H1 (cell line): ENCODE data around the gene EZH2. TPM values are rescaled to one million over a fixed set of nuclear protein-coding genes. Genes with fewer than 3 reads are reported as not detected.

Experiments used
- CTCF ChIA-PET: fragments of 300-600 bp; sonication (Branson Sonifier 250); formaldehyde crosslinking; loops from one replicate; lab custom pipeline; 2021; ENCODE audit not compliant: partially characterized antibody; lab: Charles Lee
- POLR2A ChIA-PET: fragments of 300-600 bp; sonication (Branson Sonifier 250); formaldehyde crosslinking; loops from one replicate; lab custom pipeline; 2021; ENCODE audit warnings: inconsistent platforms; ENCODE audit not compliant: partially characterized antibody; lab: Charles Lee
- DNase-seq, 2 experiments: peaks; one replicate each; pipeline versions ENCODE4 v3.0.0 to v3.0.0-alpha.2; 2010 to 2022; ENCODE audit warnings: low spot score in 2 of 2, low read depth in 1 of 2, mixed read lengths in 1 of 2
- FAIRE-seq: peaks from 2 replicates; lab custom pipeline; 2011; peaks lifted over from hg19 to GRCh38; lab: Jason Lieb, UNC
- H2AFZ ChIP-seq: 2 replicates; pipeline ENCODE4 v1.8.1; 2012; ENCODE audit warnings: low read length, inconsistent platforms
- H2AK5ac ChIP-seq: 2 replicates; pipeline ENCODE4 v1.6.1; 2013; ENCODE audit warnings: low read depth, low read length
- H2BK120ac ChIP-seq: replicated peaks from 2 replicates; pipeline ENCODE3; 2013; ENCODE audit warnings: low read depth, low read length, inconsistent platforms
- H2BK12ac ChIP-seq: 2 replicates; pipeline ENCODE4 v1.6.1; 2013; ENCODE audit warnings: low read depth, low read length
- H2BK15ac ChIP-seq: 2 replicates; pipeline ENCODE4 v1.6.1; 2013; ENCODE audit warnings: low read length
- H2BK20ac ChIP-seq: 2 replicates; pipeline ENCODE4 v1.6.1; 2013; ENCODE audit warnings: low read length
- H2BK5ac ChIP-seq: 2 replicates; pipeline ENCODE4 v1.6.1; 2013; ENCODE audit warnings: low read depth, low read length
- H3K14ac ChIP-seq: 2 replicates; pipeline ENCODE4 v1.6.1; 2013; ENCODE audit warnings: inconsistent platforms; ENCODE audit not compliant: insufficient read length
- H3K18ac ChIP-seq: 2 replicates; pipeline ENCODE4 v1.6.1; 2013; ENCODE audit warnings: low read length; ENCODE audit errors: extremely low read depth
- H3K23ac ChIP-seq: 2 replicates; pipeline ENCODE4 v1.6.1; 2013; ENCODE audit warnings: inconsistent platforms; ENCODE audit not compliant: insufficient read length
- H3K23me2 ChIP-seq: 2 replicates; pipeline ENCODE4 v1.6.1; 2013; ENCODE audit warnings: low read depth, low read length
- H3K27ac ChIP-seq: 2 replicates; pipeline ENCODE4 v1.6.1; 2011; ENCODE audit warnings: low read depth, low read length, inconsistent platforms
- H3K27me3 ChIP-seq, 4 experiments: replicated peaks in 1 of 4; 1 replicate in 1 of 4; 2 replicates in 3 of 4; pipeline versions ENCODE4 v1.6.1 to v1.8.1; 2011 to 2013; ENCODE audit warnings: low read length in 3 of 4, mild to moderate bottlenecking in 3 of 4, inconsistent platforms in 2 of 4, mixed read lengths in 2 of 4, moderate library complexity in 1 of 4; ENCODE audit not compliant: control insufficient read depth in 3 of 4, insufficient read depth in 3 of 4; ENCODE audit errors: extremely low read depth in 1 of 4
- H3K36me3 ChIP-seq, 4 experiments: 2 replicates each; pipeline versions ENCODE4 v1.6.1 to v1.8.1; 2011 to 2013; ENCODE audit warnings: mild to moderate bottlenecking in 4 of 4, low read length in 3 of 4, moderate library complexity in 2 of 4, control low read depth in 1 of 4, inconsistent platforms in 1 of 4; ENCODE audit not compliant: insufficient read depth in 4 of 4, control insufficient read depth in 2 of 4
- H3K4ac ChIP-seq: replicated peaks from 2 replicates; pipeline ENCODE3; 2013; ENCODE audit warnings: low read length, low read depth, mixed read lengths, inconsistent platforms; ENCODE audit not compliant: insufficient read length
- H3K4me1 ChIP-seq, 4 experiments: replicated peaks in 1 of 4; 1 replicate in 1 of 4; 2 replicates in 3 of 4; pipeline versions ENCODE4 v1.6.1 to v1.8.1; 2011 to 2013; ENCODE audit warnings: low read length in 3 of 4, inconsistent platforms in 2 of 4, mixed read lengths in 1 of 4; ENCODE audit not compliant: insufficient read depth in 4 of 4, control insufficient read depth in 3 of 4
- H3K4me2 ChIP-seq, 2 experiments: 2 replicates each; pipeline versions ENCODE4 v1.6.1 to v1.8.1; 2011 to 2013; ENCODE audit warnings: low read depth in 2 of 2, low read length in 2 of 2, control low read depth in 1 of 2, inconsistent platforms in 1 of 2, mild to moderate bottlenecking in 1 of 2; ENCODE audit not compliant: insufficient read depth in 1 of 2
- H3K4me3 ChIP-seq, 4 experiments: fragments of 200-600, 300-600 bp in 1 of 4; sonication (generic), shearing (Covaris generic), sonication (Bioruptor Twin) in 1 of 4; 2 replicates each; pipeline versions ENCODE4 v1.5.1 to v1.8.1; 2011 to 2016; ENCODE audit warnings: low read length in 4 of 4, low read depth in 3 of 4, control low read depth in 2 of 4, inconsistent platforms in 2 of 4, mild to moderate bottlenecking in 2 of 4, mixed read lengths in 1 of 4, moderate library complexity in 1 of 4; ENCODE audit not compliant: insufficient read depth in 2 of 4; ENCODE audit errors: extremely low read depth in 1 of 4
- H3K56ac ChIP-seq: replicated peaks from 2 replicates; pipeline ENCODE3; 2013; ENCODE audit warnings: low read depth, mild to moderate bottlenecking, mixed read lengths, low read length, inconsistent platforms; ENCODE audit not compliant: insufficient read length
- H3K79me1 ChIP-seq: 2 replicates; pipeline ENCODE4 v1.6.1; 2013; ENCODE audit warnings: low read depth, low read length, control low read depth
- H3K79me2 ChIP-seq, 2 experiments: 2 replicates each; pipeline versions ENCODE4 v1.6.1 to v1.8.1; 2012 to 2013; ENCODE audit warnings: low read length in 2 of 2, mild to moderate bottlenecking in 2 of 2, inconsistent platforms in 1 of 2; ENCODE audit not compliant: insufficient read depth in 2 of 2, control insufficient read depth in 1 of 2
- H3K9ac ChIP-seq, 4 experiments: replicated peaks in 1 of 4; 1 replicate in 1 of 4; 2 replicates in 3 of 4; pipeline versions ENCODE4 v1.6.1 to v1.8.1; 2011 to 2013; ENCODE audit warnings: low read depth in 3 of 4, low read length in 3 of 4, control low read depth in 2 of 4, mild to moderate bottlenecking in 2 of 4, moderate library complexity in 2 of 4, inconsistent platforms in 1 of 4; ENCODE audit errors: extremely low read depth in 1 of 4
- H3K9me3 ChIP-seq, 2 experiments: 2 replicates each; pipeline versions ENCODE4 v1.6.1 to v1.8.1; 2012 to 2013; ENCODE audit warnings: mild to moderate bottlenecking in 2 of 2, moderate library complexity in 2 of 2, control low read depth in 1 of 2, inconsistent platforms in 1 of 2, low read depth in 1 of 2, low read length in 1 of 2, mixed read lengths in 1 of 2; ENCODE audit not compliant: insufficient read depth in 2 of 2
- H4K20me1 ChIP-seq, 2 experiments: replicated peaks in 1 of 2; 2 replicates each; pipeline versions ENCODE3 to v1.8.1; 2011 to 2013; ENCODE audit warnings: inconsistent platforms in 2 of 2, low read length in 2 of 2, mild to moderate bottlenecking in 1 of 2; ENCODE audit not compliant: insufficient read depth in 2 of 2, control insufficient read depth in 1 of 2
- H4K5ac ChIP-seq: 2 replicates; pipeline ENCODE4 v1.6.1; 2013; ENCODE audit warnings: low read length, low read depth, mixed read lengths, inconsistent platforms; ENCODE audit not compliant: insufficient read length
- H4K8ac ChIP-seq: 2 replicates; pipeline ENCODE4 v1.8.0; 2013; ENCODE audit warnings: mild to moderate bottlenecking, moderate library complexity, low read length, inconsistent platforms; ENCODE audit not compliant: insufficient read depth; ENCODE audit errors: extremely low read depth
- H4K91ac ChIP-seq: replicated peaks from 2 replicates; pipeline ENCODE3; 2013; ENCODE audit warnings: low read length, mixed read lengths, inconsistent platforms; ENCODE audit not compliant: insufficient read length
- BACH1 ChIP-seq: IDR thresholded peaks from 2 replicates; pipeline ENCODE4 v1.6.1; 2012; ENCODE audit warnings: low read length, improper control_type of control experiment
- CHD1 ChIP-seq: IDR thresholded peaks from 2 replicates; pipeline ENCODE4 v1.6.1; 2012; ENCODE audit warnings: low read depth, low read length, improper control_type of control experiment
- JUND ChIP-seq: IDR thresholded peaks from 2 replicates; pipeline ENCODE4 v1.6.1; 2011; ENCODE audit warnings: mild to moderate bottlenecking, improper control_type of control experiment, low read length
- NANOG ChIP-seq: IDR thresholded peaks from 2 replicates; pipeline ENCODE4 v1.6.1; 2011; ENCODE audit warnings: low read length, low read depth, mild to moderate bottlenecking, inconsistent platforms; ENCODE audit not compliant: insufficient read depth, poor library complexity, severe bottlenecking
- PHF8 ChIP-seq: fragments of 200-600 bp; sonication (generic); conservative IDR thresholded peaks from 2 replicates; pipeline ENCODE4 v1.7.1; 2012; ENCODE audit warnings: low read depth, mild to moderate bottlenecking, inconsistent platforms, low read length, moderate library complexity
- POLR2AphosphoS5 ChIP-seq: IDR thresholded peaks from 2 replicates; pipeline ENCODE4 v1.6.1; 2011; ENCODE audit warnings: low read depth, low read length
- RFX5 ChIP-seq: IDR thresholded peaks from 2 replicates; pipeline ENCODE4 v1.6.1; 2011; ENCODE audit warnings: low read depth, low read length, improper control_type of control experiment, borderline replicate concordance
- SIRT6 ChIP-seq: IDR thresholded peaks from one replicate; pipeline ENCODE4 v1.7.1; 2012; ENCODE audit warnings: low read length, inconsistent platforms
- TAF1 ChIP-seq: IDR thresholded peaks from 2 replicates; pipeline ENCODE4 v1.6.1; 2011; ENCODE audit warnings: mild to moderate bottlenecking, low read depth, low read length
- WGBS, 2 experiments: shearing (Covaris generic) in 1 of 2; methylation state at CpG; one replicate each; pipeline versions ENCODE4 v1.1.6 to v1.1.7; 2013 to 2015; ENCODE audit warnings: low lambda C conversion rate in 2 of 2, mixed read lengths in 2 of 2, inconsistent platforms in 1 of 2, low coverage in 1 of 2, missing lambda C conversion rate in 1 of 2; ENCODE audit not compliant: insufficient replicate concordance in 2 of 2, insufficient coverage in 1 of 2, insufficient read length in 1 of 2; ENCODE audit errors: extremely low coverage in 1 of 2, missing lambda C conversion rate in 1 of 2; 5-methylcytosine and 5-hydroxymethylcytosine counted together
- long read RNA-seq, 2 experiments: library from RNA in 1 of 2; library from capped mRNA in 1 of 2; stranded (forward); transcript quantifications; one replicate each; pipeline ENCODE4 v2.0.0, GENCODE V29; 2021; ENCODE audit warnings: inconsistent platforms in 1 of 2
- polyA minus RNA-seq, 3 experiments: library from RNA; depleted of rRNA, polyadenylated mRNA; stranded (reverse); fragments of >200 nt; gene quantifications; 1 replicate in 2 of 3; 2 replicates in 1 of 3; pipeline ENCODE4 v1.2.3, GENCODE V29; 2011
- polyA plus RNA-seq, 7 experiments: library from polyadenylated mRNA; depleted of rRNA in 3 of 7; stranded (reverse) in 5 of 7; unstranded in 2 of 7; fragments of >200 nt in 5 of 7; fragments of 200-250 nt in 2 of 7; gene quantifications; 1 replicate in 5 of 7; 2 replicates in 1 of 7; 4 replicates in 1 of 7; pipeline versions ENCODE4 v1.2.1 to v1.2.3, GENCODE V29; 2011 to 2013; ENCODE audit warnings: missing spikeins in 2 of 7, mixed read lengths in 2 of 7
- total RNA-seq: library from RNA; stranded (reverse); fragmentation: NEBNext Ultra II Directional; extraction: Animal tissue kit (Norgen Biotek cat#: 25700); gene quantifications from 2 replicates; pipeline ENCODE4 v1.2.1, GENCODE V29; 2021

The EZH2 gene
- total RNA-seq, result 46.6 and 49.0 TPM in 2 replicates
- 15.5 and 28.9 TPM in 2 replicates for polyA plus RNA-seq (2011; rRNA removed)
- polyA plus RNA-seq (2011; cell fraction: cytosol; rRNA removed), result 33.2 TPM
- polyA plus RNA-seq (2011; cell fraction: nucleus; rRNA removed), result 39.7 TPM
- polyA plus RNA-seq (2012, experiment 1 of 2), result 37.0 to 56.8 TPM (median 42.7 TPM) in 4 replicates
- polyA plus RNA-seq (2012, experiment 2 of 2), result 6.6 TPM
- polyA plus RNA-seq (2013, experiment 1 of 2), result 41.2 TPM
- 36.4 TPM for polyA plus RNA-seq (2013, experiment 2 of 2)
- 18.2 and 30.1 TPM in 2 replicates for polyA minus RNA-seq (2011; rRNA and poly(A)+ RNA removed)
- polyA minus RNA-seq (2011; cell fraction: cytosol; rRNA and poly(A)+ RNA removed), result 22.4 TPM
- 34.6 TPM for polyA minus RNA-seq (2011; cell fraction: nucleus; rRNA and poly(A)+ RNA removed)
- long read RNA-seq, experiment 1, partial matches to known transcripts, result 27 of 39 reads
- long read RNA-seq, experiment 1, other reads (novel, unspliced or antisense), result 12 of 39 reads
- long read RNA-seq, experiment 2, partial matches to known transcripts, result 8 of 12 reads
- long read RNA-seq, experiment 2, other reads (novel, unspliced or antisense), result 4 of 12 reads

- Histone ChIP-seq H3K27me3 (no peaks in the 10 kb centered on the region), H2BK15ac (no peak within 1 kb of the TSS), H3K14ac (no peak within 1 kb of the TSS), H4K20me1 (peaks cover 5 to 7% of the 10 kb centered on the region in 2 experiments), H2BK120ac (no peak within 1 kb of the TSS), H3K4ac (no peak within 1 kb of the TSS), H3K56ac (peak within 1 kb of the TSS; percentile 77), H3K79me1 (peaks cover 3% of the 10 kb centered on the region; the same call in 1 of the 2 replicates), H4K8ac (peak within 1 kb of the TSS; percentile 98), H2BK12ac (no peak within 1 kb of the TSS), H3K23me2 (peaks cover 6% of the 10 kb centered on the region), H3K18ac (peak within 1 kb of the TSS; percentile 83), H3K36me3 (no peaks in the 10 kb centered on the region), H4K5ac (peak within 1 kb of the TSS; percentile 97), H2AK5ac (peak within 1 kb of the TSS; percentile 70; the same call in 1 of the 2 replicates), H3K4me3 (peak within 1 kb of the TSS; percentile 62 to 79 (median 71)), H3K9ac (peak within 1 kb of the TSS; percentile 78 to 98 (median 86)), H2AFZ (no peak within 1 kb of the TSS), H2BK20ac (no peak within 1 kb of the TSS), H3K27ac (peak within 1 kb of the TSS; percentile 87), H4K91ac (peak within 1 kb of the TSS; percentile 81), H3K9me3 (no peaks in the 10 kb centered on the region), H2BK5ac (no peak within 1 kb of the TSS), H3K79me2 (peaks cover 4 to 44% of the 10 kb centered on the region in 2 experiments), H3K23ac (no peak within 1 kb of the TSS), H3K4me2 (peak within 1 kb of the TSS; percentile 88 to 98), H3K4me1 (peaks cover 0 to 2% (median 0%) of the 10 kb centered on the region in 4 experiments; a peak in 3 of 7 replicates)
- 0% methylated on average over 22 of the region's 50 CpGs; no CpG with 5 or more reads in 1 of the 2 experiments for WGBS, 2 experiments
- ChIA-PET POLR2A (interaction anchor here (0.8 to 2.0 kb wide), 12 partner anchors 10 to 185 kb away, joined by 3 to 11 read pairs (median 4); partner anchors contain the start of gene CUL1), CTCF (interaction anchor here (1.3 to 1.6 kb wide), 2 partner anchors 28 to 58 kb away, joined by 5 to 7 read pairs; no protein-coding TSS in a partner anchor)
- DNase-seq, result no peak
- TF ChIP-seq NANOG (no peak), POLR2AphosphoS5 (peak; percentile 76; the same call in 1 of the 2 replicates), TAF1 (peak; percentile 85), BACH1 (no peak), CHD1 (no peak), SIRT6 (no peak), RFX5 (no peak), PHF8 (peak; percentile 54; the same call in 1 of the 2 replicates), JUND (no peak)
- no peak for FAIRE-seq
Observed at GRCh38 chr7:148884049-148884298, at the start of gene EZH2. Gene EZH2, minus strand, starts transcription at chr7:148884291. Its CDS starts 36,993 bp downstream, at chr7:148847298.
